ENCODE data around the gene AP2A1. TPM values are rescaled to one million over a fixed set of nuclear protein-coding genes. Genes with fewer than 3 reads are reported as not detected.

Gene AP2A1
- polyA plus RNA-seq, 4 donors = 46.1 to 79.9 (median 67.1) TPM

GRCh38 chr19:49764341-49764740 is 2.5 kb upstream of the AP2A1 start:
- no peak for DNase-seq (ENCODE audit: low read depth in 4 of 4, low spot score in 2 of 4)

GRCh38 chr19:49766007-49766929 is 533 bp upstream of the AP2A1 start:
- peak; percentile 98 to 100 (median 100) for DNase-seq (ENCODE audit: low read depth in 4 of 4, low spot score in 2 of 4)

GRCh38 chr19:49767381-49767780 is 580 bp downstream of the AP2A1 start:
- no peak for DNase-seq (ENCODE audit: low read depth in 4 of 4, low spot score in 2 of 4)

GRCh38 chr19:49767967-49768581 is 1.3 kb downstream of the AP2A1 start:
- DNase-seq (ENCODE audit: low read depth in 4 of 4, low spot score in 2 of 4) = no peak

GRCh38 chr19:49770529-49770928 is 3.7 kb downstream of the AP2A1 start:
- DNase-seq (ENCODE audit: low read depth in 4 of 4, low spot score in 2 of 4) = no peak

GRCh38 chr19:49771674-49772139 is 4.9 kb downstream of the AP2A1 start:
- no peak for DNase-seq (ENCODE audit: low read depth in 4 of 4, low spot score in 2 of 4)

- DNase-seq (ENCODE audit: low read depth in 4 of 4, low spot score in 2 of 4) = no peak
Observed at GRCh38 chr19:49772850-49773432, 6.1 kb downstream of the AP2A1 start.

- DNase-seq (ENCODE audit: low read depth in 4 of 4, low spot score in 2 of 4) = no peak
Observed at GRCh38 chr19:49773663-49774350, 7.0 kb downstream of the AP2A1 start.

- DNase-seq (ENCODE audit: low read depth in 4 of 4, low spot score in 2 of 4) = no peak
Observed at GRCh38 chr19:49774969-49775368, 8.2 kb downstream of the AP2A1 start.

GRCh38 chr19:49775742-49776370 is 9.1 kb downstream of the AP2A1 start:
- no peak for DNase-seq (ENCODE audit: low read depth in 4 of 4, low spot score in 2 of 4)

- DNase-seq (ENCODE audit: low read depth in 4 of 4, low spot score in 2 of 4) = no peak
Observed at GRCh38 chr19:49776371-49776764, 9.6 kb downstream of the AP2A1 start.

GRCh38 chr19:49779731-49780555 is 13.1 kb downstream of the AP2A1 start:
- DNase-seq (ENCODE audit: low read depth in 4 of 4, low spot score in 2 of 4) = no peak

- no peak for DNase-seq (ENCODE audit: low read depth in 4 of 4, low spot score in 2 of 4)
Observed at GRCh38 chr19:49780861-49781260, 14.1 kb downstream of the AP2A1 start.

- no peak for DNase-seq (ENCODE audit: low read depth in 4 of 4, low spot score in 2 of 4)
Observed at GRCh38 chr19:49781394-49781793, 14.6 kb downstream of the AP2A1 start.

- no peak for DNase-seq (ENCODE audit: low read depth in 4 of 4, low spot score in 2 of 4)
Observed at GRCh38 chr19:49782515-49782914, 15.7 kb downstream of the AP2A1 start.

- no peak for DNase-seq (ENCODE audit: low read depth in 4 of 4, low spot score in 2 of 4)
Observed at GRCh38 chr19:49786376-49786820, 19.6 kb downstream of the AP2A1 start.

- no peak for DNase-seq (ENCODE audit: low read depth in 4 of 4, low spot score in 2 of 4)
Observed at GRCh38 chr19:49787746-49788145, 20.9 kb downstream of the AP2A1 start.

- DNase-seq (ENCODE audit: low read depth in 4 of 4, low spot score in 2 of 4) = no peak
Observed at GRCh38 chr19:49788857-49789256, 22.1 kb downstream of the AP2A1 start.

- no peak for DNase-seq (ENCODE audit: low read depth in 4 of 4, low spot score in 2 of 4)
Observed at GRCh38 chr19:49790866-49791265, 24.1 kb downstream of the AP2A1 start.
